IPS-18c (cell line): ENCODE measurements around the gene IGLON5.

Experiments used
- H3K4me3 ChIP-seq: 2 replicates; pipeline ENCODE4 v1.7.0; 2013; ENCODE audit warnings: low read depth, mild to moderate bottlenecking, low read length, moderate library complexity; ENCODE audit not compliant: insufficient read depth
- H3K9me3 ChIP-seq: one replicate; pipeline ENCODE4 v1.6.1; 2013; ENCODE audit warnings: mild to moderate bottlenecking, low read length, moderate library complexity; ENCODE audit not compliant: control insufficient read depth, insufficient read depth

Gene IGLON5

GRCh38 chr19:51330366-51330765, 18.9 kb downstream of the IGLON5 start:
- H3K4me3 ChIP-seq, result no peak overlapping the region
- H3K9me3 ChIP-seq, result no peaks in the 10 kb centered on the region

- no peak overlapping the region for H3K4me3 ChIP-seq
Observed at GRCh38 chr19:51331193-51331592, 19.7 kb downstream of the IGLON5 start.

GRCh38 chr19:51331716-51332115, 20.3 kb downstream of the IGLON5 start:
- no peak overlapping the region for H3K4me3 ChIP-seq
- H3K9me3 ChIP-seq, result no peaks in the 10 kb centered on the region

More at GRCh38 chr19:51331193-51331592, 19.7 kb downstream of the IGLON5 start:
- no peaks in the 10 kb centered on the region for H3K9me3 ChIP-seq

- no peaks in the 10 kb centered on the region for H3K9me3 ChIP-seq
- H3K4me3 ChIP-seq, result no peak overlapping the region
Observed at GRCh38 chr19:51333836-51334460, 22.5 kb downstream of the IGLON5 start.

GRCh38 chr19:51337141-51337860, 25.9 kb downstream of the IGLON5 start:
- Histone ChIP-seq H3K4me3 (no peak overlapping the region), H3K9me3 (no peaks in the 10 kb centered on the region)

GRCh38 chr19:51337861-51338562, 26.6 kb downstream of the IGLON5 start:
- peak overlapping the region; percentile 55; the same call in 1 of the 2 replicates for H3K4me3 ChIP-seq

GRCh38 chr19:51338563-51339312, 27.3 kb downstream of the IGLON5 start:
- peak overlapping the region; percentile 55; the same call in 1 of the 2 replicates for H3K4me3 ChIP-seq
- H3K9me3 ChIP-seq, result no peaks in the 10 kb centered on the region

More at GRCh38 chr19:51337861-51338562, 26.6 kb downstream of the IGLON5 start:
- H3K9me3 ChIP-seq, result no peaks in the 10 kb centered on the region

- no peaks in the 10 kb centered on the region for H3K9me3 ChIP-seq
- peak overlapping the region; percentile 55; the same call in 1 of the 2 replicates for H3K4me3 ChIP-seq
Observed at GRCh38 chr19:51339313-51339686, 27.9 kb downstream of the IGLON5 start.

- Histone ChIP-seq H3K4me3 (peak overlapping the region; percentile 55), H3K9me3 (no peaks in the 10 kb centered on the region)
Observed at GRCh38 chr19:51339687-51340656, 28.5 kb downstream of the IGLON5 start.

- no peaks in the 10 kb centered on the region for H3K9me3 ChIP-seq
- H3K4me3 ChIP-seq, result no peak overlapping the region
Observed at GRCh38 chr19:51341066-51341465, 29.6 kb downstream of the IGLON5 start.

GRCh38 chr19:51341976-51342580, 30.6 kb downstream of the IGLON5 start, which contains the start of gene VSIG10L:
Gene VSIG10L, minus strand, starts transcription at chr19:51342139. Its CDS starts 15 bp downstream, at chr19:51342124.
- Histone ChIP-seq H3K9me3 (no peaks in the 10 kb centered on the region), H3K4me3 (no peak within 1 kb of the TSS)

GRCh38 chr19:51342631-51343569, 31.5 kb downstream of the IGLON5 start:
- Histone ChIP-seq H3K4me3 (no peak overlapping the region), H3K9me3 (no peaks in the 10 kb centered on the region)

- no peaks in the 10 kb centered on the region for H3K9me3 ChIP-seq
Observed at GRCh38 chr19:51345076-51345620, 33.7 kb downstream of the IGLON5 start.

GRCh38 chr19:51346742-51347141, 35.3 kb downstream of the IGLON5 start:
- H3K9me3 ChIP-seq, result no peaks in the 10 kb centered on the region
- H3K4me3 ChIP-seq, result no peak overlapping the region

More at GRCh38 chr19:51345076-51345620, 33.7 kb downstream of the IGLON5 start:
- no peak overlapping the region for H3K4me3 ChIP-seq
